Activated naive CD4-positive, alpha-beta T cell treated with Interleukin-2 at 50 U/mL for 16 hours (primary cell): ENCODE results near the gene ADAMTS20.
"Not testable (repeated sequence)": the region's sequence is repeated elsewhere in the genome, so short reads cannot be mapped to it uniquely, and the experiment has no call there.

ENCODE experiments used
- DNase-seq: peaks from one replicate; pipeline ENCODE4 v3.0.0-alpha.2; 2020

Gene ADAMTS20

DNA sequence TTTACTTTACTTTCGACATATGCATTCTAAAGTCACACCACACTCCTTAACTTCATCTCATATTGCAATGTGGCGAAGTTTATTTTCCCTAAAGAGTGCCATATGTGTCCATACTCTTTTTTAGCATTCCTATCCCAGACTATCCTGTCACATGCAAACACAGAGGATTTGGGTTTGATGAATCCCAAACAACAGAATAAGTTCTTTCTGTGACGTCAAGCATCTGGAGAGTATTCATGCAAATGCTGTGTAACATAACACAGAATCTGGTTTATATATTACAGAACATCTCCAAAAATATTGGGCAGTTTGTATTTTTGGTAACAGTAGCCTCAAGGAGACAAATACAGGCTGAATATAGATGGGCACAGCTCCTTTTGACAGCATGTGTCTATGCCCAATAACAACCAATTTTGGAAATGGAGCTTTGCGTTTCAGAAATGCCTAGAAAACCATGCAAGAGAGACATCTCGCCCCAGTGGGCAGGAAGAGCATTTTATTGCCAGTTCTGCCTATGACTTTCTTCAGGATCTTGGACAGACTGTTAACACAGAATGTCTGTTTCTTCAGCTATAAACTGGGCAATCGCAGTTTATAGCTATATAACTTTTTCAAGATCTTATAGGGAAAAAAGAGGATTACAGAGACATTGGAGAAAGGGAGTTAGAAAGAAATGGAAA lies 190.8 kb downstream of the ADAMTS20 start:
- no peak for DNase-seq

DNA sequence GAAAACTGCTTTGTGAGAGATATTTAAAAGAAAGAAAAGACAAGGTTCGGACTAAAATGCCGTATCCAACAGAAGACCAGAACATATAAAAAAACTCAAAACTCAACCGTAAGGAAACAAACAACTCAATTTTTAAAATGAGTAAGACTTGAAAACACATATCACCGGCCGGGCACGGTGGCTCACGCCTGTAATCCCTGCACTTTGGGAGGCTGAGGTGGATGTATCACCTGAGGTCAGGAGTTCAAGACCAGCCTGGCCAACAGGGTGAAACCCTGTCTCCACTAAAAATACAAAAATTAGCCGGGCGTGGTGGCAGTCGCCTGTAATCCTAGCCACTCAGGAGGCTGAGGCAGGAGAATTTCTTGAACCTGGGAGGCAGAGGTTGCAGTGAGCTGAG lies 192.0 kb downstream of the ADAMTS20 start:
- DNase-seq, result not testable (repeated sequence)

DNA sequence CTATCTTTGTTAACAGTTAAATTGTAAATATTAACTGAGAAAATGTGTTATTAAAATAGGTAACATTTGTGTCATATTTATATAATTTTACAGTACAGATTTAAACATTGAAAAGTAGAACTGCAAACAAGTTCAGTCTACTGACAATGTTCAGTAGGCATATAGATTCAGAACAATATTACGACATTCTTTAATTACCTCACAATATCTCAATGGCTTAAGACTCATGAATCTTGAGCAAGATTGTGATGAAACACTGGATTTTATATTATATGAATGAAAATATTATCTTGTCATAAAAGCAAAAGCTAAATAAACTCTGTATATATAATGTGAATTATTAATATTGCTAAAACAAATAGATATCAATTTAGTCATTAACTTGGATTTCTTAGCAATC lies 194.9 kb downstream of the ADAMTS20 start:
- no peak for DNase-seq

DNA sequence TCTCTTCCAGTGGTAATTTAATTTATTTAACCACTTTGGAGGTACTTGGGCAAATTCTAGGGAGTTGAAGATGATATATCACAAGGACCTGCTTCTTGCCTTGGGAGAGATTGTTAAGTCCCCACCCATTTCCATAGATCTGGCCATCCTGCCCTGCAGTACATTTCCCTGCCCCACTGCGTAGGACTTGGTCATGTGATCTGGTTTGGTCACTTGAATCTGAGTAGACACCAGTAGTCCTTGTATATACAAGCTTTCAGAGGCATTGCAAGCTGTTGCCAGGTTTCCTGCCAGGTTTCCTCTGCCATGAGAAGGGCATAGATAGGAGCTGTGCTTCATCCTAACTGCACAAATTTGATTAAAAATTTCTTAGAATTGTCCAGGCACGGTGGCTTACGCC lies 200.0 kb downstream of the ADAMTS20 start:
- no peak for DNase-seq

DNA sequence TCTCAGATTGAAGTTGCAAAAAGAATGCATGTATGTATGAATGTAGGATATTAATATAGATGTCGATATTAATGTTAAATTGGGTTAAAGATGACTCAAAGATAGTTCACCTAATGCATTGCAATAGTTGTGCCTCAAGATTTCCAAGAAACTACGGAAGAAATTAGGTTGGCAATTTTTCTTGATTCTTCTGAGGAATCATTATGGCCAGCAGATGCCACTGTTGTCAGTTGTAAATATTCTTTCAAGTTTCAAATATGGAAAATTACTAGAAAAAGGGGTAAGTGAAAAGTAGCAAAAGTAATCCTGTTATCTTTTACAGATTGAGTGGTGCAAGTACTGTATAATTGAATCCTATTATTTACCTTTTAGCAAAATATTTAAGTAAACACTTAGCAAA lies 202.1 kb downstream of the ADAMTS20 start:
- DNase-seq, result no peak

DNA sequence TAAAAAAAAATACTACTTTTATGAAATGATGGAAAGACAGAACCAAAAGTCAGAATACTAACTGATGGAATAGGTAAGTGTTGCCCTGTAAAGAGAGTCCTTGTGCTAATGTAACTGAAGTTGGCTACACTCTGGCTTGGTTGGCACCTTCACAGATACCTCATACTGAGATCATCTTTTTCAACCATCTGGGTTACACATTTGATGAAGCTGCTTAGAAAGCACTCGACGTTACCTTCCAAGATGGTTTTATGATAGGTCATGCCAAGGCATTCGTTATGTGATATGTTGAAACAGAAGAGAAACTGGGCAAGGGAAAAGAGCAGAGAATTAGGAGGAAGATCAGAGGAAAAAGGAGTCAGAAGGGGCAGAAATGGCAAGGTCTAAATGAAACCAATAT lies 203.8 kb downstream of the ADAMTS20 start:
- DNase-seq, result no peak

DNA sequence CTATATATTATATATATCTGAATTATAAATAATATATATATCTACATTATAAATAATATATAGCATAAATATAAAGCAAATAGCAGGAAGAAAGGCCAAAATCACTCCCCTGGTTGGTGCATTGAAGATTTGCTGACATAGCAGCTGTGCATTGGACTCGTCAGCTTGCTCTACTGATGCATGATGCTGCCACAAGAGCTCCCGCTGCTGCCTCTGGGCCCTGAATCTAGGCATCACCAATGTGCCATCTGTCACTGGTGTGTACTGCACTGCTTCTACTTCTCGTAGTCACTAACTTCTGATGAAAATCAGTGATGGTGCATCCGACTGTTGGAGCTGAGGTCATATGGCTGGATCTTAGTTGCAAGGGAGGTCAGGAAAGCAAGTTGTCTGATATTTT lies 205.0 kb downstream of the ADAMTS20 start:
- no peak for DNase-seq

DNA sequence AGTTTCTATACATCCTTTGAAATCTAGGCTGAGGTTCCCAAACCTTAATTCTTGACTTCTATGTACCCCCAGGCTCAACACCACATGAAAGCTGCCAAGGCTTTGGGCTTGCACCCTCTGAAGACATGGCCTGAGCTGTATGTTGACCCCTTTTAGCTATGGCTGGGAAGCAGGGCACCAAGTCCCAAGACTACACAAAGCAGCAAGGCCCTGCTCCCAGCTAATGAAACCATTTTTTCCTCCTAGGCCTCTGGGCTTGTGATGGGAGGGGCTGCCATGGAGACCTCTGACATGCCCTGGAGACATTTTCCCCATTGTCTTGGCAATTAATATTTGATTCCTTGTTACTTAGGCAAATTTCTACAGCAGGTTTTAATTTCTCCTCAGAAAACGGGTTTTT lies 207.0 kb downstream of the ADAMTS20 start:
- no peak for DNase-seq

DNA sequence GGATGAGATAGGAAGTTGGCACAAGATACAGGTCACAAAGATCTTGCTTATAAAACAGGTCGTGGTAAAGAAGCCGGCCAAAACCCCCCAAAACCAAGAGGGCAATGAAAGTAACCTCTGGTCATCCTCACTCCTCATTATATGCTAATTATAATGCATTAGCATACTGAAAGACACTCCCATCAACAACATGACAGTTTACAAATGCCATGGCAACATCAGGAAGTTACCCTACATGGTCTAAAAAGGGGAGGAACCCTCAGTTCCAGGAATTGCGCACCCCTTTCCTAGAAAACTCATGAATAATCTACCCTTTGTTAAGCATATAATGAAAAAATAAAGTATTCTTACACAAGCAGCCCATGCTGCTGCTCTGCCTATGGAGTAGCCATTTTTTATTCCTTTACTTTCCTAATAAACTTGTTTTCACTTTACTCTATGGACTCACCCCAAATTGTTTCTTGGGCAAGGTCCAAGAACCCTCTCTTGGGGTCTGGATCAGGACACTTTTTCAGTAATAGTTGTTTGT lies 210.2 kb downstream of the ADAMTS20 start:
- DNase-seq, result not testable (repeated sequence)

DNA sequence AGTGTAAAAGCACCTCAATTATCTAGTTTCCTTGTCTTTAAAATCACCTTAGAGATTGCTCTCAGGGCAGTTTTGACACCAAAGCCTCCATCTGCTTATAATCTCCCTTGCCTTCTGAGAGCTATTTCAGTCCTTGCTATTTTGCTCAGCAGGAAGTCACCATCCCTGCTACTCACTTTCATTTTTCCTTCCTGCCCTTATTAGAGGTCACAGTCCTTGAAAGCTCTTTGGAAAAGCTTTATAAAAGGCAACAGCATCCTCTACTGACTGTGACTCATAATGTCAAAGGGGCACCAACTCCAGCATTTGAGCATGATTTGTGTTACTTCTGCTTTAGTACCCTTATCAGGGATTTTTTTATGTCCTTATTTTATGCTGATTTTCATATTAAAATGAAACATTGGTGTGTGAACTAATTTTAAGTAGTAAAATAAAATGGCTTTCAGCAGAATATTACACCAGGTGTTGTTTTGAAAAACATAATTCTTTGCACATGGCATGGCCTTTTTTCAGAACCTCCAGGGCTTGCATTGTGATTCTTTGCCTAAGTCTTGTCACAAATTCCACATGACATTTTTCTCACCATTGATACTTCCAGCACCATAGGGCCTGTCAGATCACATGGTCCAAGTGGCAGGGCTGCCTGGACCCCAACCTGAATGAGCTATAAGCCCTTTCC lies 213.0 kb downstream of the ADAMTS20 start:
- DNase-seq, result no peak

DNA sequence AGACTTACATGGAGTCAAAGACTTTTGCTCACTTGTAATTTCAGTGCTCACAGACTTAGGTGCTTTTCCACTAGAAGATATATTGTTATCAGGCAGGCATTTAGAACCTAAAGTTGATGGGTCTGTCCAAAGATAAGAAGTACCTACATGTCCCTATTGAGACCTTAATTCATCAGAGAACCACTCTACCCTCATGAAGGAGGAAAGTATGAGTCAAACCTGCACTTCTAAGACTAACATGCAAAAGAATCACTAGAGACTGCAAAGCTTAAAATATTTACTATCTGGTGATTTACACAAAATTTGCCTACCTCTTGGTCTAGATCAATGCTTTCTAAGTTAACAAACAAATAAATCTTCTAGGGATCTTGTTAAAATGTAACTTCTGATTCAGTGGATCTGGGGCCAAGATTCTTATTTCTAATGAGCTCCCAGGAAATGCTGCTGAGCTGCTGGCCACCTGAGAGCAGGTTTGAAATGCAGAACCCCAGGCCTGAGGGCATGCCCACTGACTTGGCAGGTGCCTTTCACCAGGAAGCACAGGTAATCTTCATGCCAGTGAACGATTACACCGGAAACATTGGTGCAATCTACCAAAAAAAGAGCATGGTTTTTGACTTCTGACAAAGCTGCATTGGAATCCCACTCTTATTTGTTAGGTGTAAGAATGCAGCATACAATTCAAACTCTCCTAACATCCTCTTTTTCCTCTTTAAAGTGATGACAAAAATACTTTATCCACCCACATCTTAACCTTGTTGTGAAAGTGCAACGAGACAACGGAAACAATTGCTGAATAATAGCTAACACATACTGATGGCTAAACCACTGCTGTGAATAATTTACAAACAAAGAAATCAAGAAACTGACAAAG lies 214.2 kb downstream of the ADAMTS20 start:
- DNase-seq, result no peak

DNA sequence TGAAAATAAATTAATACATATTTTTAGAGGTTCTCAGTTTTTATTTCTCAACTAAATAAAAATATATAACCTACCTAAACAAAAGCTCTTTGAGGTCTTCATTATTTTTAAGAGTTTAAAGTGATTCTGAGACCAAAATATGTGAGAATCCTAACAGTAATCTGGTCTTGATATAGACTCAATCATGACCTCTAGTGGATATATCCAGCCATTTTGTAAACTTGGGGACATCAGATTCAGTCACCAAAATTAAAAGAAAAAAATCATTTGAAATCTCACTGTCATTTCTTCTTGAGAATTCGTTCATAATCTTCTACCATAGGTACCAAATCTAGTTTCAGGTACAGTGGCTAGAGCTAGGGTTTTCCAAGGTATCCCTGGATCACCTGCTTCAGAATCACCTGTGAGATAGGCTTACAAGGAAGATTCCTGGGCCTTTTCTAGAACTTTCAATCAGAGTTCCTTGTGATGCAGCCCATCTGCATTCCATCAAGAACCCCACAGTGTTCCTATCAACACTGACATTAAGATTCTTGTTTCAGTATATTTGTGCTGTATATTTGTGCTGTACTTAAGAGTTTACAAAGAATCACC lies 214.9 kb downstream of the ADAMTS20 start:
- no peak for DNase-seq

DNA sequence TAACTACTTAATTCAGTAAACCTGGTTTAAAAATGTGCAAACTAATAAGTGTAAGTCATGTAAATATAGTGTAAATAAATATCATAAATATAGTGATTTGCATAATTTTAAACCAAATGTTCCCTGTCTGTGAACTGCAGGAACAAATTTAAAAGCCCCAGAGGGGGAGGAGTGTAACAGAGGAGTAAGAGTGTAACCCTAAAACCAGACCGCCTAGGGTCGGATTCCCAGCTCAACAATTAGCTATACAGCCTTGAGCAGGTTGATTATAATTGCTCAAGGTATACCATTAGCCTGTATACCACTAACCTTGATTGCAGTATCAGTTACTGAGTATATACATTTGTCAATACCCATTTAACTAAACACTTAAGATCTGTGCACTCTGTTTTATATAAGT lies 218.4 kb downstream of the ADAMTS20 start:
- no peak for DNase-seq

DNA sequence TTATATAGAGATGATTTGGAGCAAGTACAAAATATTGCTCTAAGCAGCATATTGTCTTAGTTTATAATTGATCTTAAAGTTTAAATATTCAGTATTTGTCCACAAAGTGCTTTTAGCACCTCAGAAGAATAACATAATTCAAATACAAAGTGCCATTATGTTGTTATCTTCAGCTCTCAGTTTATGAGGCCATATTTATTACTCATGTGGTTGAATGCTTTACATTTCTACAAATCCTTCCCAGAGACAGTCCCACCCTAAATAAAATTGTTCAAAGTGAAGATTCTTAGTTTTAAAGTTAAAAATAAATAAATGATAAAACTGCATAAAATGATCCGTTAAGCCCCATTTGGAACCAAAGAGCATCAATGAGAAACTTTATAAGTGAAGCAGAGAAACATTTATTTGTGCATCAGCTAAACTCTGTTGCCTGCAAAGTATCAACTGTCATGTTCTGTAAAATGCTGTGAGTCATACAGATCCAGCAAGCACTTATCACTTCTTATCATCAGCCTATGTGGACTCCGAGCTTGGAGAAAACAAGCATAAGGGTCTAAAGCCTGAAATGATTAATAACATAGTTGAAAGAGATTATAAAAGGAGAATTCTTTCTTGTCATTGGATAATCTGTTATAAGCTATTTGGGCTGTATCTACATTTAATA lies 218.9 kb downstream of the ADAMTS20 start:
- DNase-seq, result no peak

DNA sequence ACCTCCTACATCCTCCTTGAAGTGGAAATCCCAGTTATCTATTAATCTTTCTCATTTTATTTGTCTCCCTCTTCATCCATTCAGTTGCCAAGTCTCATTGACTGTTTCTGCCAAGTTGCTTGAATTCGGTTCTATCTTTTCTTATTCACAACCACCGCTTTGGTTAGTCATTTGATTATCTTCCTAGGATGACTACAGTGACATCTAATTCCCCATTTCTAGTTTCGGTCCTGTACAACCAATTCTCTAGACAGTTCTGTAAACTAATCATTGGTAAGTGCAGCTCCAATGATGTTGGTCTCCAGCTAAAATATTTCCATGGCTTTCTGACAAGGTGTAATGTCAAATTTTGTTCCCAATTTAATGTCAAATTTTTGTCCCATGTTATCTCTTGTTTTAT lies 220.1 kb downstream of the ADAMTS20 start:
- DNase-seq, result no peak

DNA sequence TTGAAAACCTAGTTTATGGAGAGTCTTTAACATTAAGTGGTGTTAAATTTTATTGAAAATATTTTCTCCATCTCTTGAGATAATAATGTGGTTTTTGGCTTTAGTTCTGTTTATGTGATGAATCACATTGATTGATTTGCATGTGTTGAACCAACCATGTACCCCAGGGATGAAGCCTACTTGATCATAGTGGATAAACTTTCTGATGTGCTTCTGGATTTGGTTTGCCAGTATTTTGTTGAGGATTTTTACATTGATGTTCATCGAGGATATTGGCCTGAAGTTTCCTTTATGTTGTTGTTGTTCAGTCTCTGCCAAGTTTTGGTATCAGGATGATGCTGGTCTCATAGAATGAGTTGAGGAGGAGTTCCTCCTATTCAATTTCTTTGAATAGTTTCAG lies 222.6 kb downstream of the ADAMTS20 start:
- no peak for DNase-seq

DNA sequence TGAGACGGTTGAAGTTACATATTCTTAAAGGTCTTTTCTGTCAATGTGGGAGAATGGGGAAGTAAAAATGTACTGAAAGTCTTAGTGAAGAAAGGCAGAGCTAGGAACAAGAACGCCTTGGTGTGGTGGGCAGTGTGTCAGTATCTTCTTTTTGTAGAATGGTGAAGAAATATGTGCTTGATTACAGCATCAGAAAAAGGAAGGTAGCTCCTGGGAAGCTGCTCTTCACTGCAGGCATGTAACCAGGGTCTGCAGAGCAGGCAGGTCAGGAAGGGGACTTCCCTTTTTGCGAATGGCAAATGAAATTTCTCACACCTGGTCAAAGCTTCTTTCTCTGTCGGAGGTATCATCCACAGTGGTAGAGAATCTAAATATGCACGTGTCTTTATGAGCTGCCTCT lies 226.2 kb downstream of the ADAMTS20 start:
- DNase-seq, result no peak

DNA sequence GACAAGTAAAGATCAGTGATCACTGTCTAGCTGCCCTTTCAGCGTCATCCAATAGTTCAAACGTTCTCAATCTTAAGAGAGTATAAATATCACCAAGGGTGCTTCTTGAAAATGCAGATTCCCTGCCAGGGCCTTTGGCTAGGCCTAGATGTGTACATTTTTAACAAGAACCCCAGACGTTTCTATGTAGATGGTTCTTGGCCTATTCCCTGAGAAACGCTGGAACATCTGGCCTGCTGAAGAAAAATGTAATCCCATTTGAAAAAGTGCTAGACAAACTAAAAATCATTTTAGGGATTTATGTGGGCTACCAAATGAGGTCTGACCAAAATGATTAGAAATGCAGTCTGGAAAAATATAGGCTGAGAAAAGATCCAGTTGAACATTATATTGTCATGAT lies 231.7 kb downstream of the ADAMTS20 start:
- no peak for DNase-seq

DNA sequence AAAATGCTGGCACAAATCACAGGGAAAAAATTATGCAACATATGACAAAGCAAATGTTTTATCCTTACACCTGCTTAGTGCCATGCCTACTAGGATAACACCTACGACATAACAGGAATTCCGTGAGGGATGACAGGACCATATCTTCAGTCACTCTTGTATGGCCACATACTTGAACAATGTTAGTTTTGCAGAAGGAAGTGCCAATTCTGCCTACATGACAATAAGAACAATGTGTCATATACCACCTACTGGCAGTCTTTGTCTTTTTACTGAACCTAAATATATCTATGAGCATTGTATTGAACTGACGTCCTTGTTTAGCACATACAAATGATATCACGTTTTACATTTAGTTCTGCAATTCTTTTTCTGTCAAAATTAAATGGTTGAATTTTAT lies 234.0 kb downstream of the ADAMTS20 start:
- no peak for DNase-seq

DNA sequence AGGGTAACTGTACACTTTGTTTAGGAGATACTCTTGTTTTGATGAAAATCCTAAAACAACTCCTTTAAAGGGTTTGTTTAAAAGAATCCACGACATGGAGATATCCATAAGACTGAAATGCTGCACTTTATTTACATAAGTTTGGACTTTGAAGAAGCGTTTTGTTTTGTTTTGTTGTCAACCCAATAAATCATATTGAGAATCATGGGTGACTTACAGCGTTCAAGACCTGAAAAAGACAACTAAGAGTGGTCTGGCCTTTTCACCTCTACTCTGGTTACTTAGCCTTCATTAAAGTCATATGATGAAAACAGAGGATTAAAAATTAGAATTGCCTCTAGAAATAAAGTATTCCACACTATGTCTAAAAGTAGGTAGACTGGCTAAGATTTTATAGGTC lies 234.8 kb downstream of the ADAMTS20 start:
- no peak for DNase-seq

DNA sequence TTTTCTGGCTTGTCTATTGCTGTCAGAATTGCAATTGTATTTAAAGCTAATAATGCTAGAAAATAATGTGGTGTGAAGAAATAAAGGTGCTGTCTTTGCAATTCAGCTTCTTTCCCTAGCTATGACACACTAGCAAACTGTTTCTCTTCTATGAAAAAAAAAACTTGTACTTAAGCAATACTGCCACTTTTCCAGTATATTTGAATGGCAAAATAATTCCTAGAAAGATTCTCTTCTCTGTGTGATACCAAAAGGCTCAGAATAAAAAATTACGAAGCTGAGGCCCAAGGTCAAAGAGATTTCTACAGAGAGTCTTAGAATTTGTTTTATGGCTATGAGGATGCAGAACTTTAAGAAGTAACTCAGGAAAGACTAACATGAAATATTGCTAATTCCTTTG lies 235.5 kb downstream of the ADAMTS20 start:
- no peak for DNase-seq

DNA sequence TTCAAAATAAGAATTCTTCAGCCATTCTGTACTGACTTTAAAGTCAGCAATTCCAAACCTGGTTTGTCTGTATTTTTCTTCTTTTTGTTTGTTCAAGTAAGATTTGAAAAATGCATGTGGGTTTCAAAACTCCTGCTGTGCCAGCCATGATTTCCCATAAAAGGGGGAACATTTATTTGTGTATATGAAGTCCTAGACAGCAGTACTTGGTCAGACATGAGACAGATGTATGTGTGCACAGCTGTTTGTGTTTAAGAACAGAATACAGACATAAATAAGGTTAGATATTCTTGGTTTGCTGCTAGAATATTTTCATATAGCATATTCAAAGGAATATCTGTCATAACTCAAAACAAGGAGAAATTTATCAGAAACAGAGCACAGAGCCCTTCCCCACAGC lies 236.0 kb downstream of the ADAMTS20 start:
- DNase-seq, result no peak
